Liver (tissue), 9 donors: ENCODE measurements around the gene P2RY14. TPM values are rescaled to one million over a fixed set of nuclear protein-coding genes. Genes with fewer than 3 reads are reported as not detected.

Experiments used
- DNase-seq: peaks from one replicate; pipeline ENCODE4 v3.0.0-alpha.2; 2017; ENCODE audit warnings: low spot score
- H3K27ac ChIP-seq, 2 donors: one replicate each; pipeline ENCODE4 v1.7.0; 2013; ENCODE audit warnings: inconsistent platforms in 2 of 2, low read length in 2 of 2, control low read depth in 1 of 2, low read depth in 1 of 2, mild to moderate bottlenecking in 1 of 2
- H3K27me3 ChIP-seq, 4 donors: one replicate each; pipeline versions ENCODE4 v1.6.1 to v1.7.0; 2013; ENCODE audit warnings: low read length in 3 of 4, inconsistent platforms in 1 of 4, mild to moderate bottlenecking in 1 of 4, moderate library complexity in 1 of 4; ENCODE audit not compliant: control insufficient read depth in 4 of 4, insufficient read depth in 4 of 4
- H3K36me3 ChIP-seq, 4 donors: one replicate each; pipeline versions ENCODE4 v1.6.1 to v1.7.0; 2013; ENCODE audit warnings: low read length in 3 of 4, mild to moderate bottlenecking in 3 of 4, low read depth in 1 of 4, moderate library complexity in 1 of 4; ENCODE audit not compliant: control insufficient read depth in 4 of 4, insufficient read depth in 3 of 4
- H3K4me1 ChIP-seq, 4 donors: one replicate each; pipeline versions ENCODE4 v1.6.1 to v1.7.0; 2013; ENCODE audit warnings: low read length in 3 of 4, mild to moderate bottlenecking in 3 of 4, moderate library complexity in 1 of 4; ENCODE audit not compliant: control insufficient read depth in 4 of 4, insufficient read depth in 4 of 4
- H3K4me3 ChIP-seq, 3 donors: one replicate each; pipeline versions ENCODE4 v1.6.1 to v1.7.0; 2013; ENCODE audit warnings: low read length in 3 of 3, control low read depth in 1 of 3, low read depth in 1 of 3, mild to moderate bottlenecking in 1 of 3
- H3K9ac ChIP-seq, 2 donors: one replicate each; pipeline ENCODE4 v1.7.0; 2013; ENCODE audit warnings: low read length in 2 of 2, mild to moderate bottlenecking in 2 of 2, moderate library complexity in 2 of 2, control low read depth in 1 of 2, low read depth in 1 of 2
- H3K9me3 ChIP-seq, 4 donors: one replicate each; pipeline versions ENCODE4 v1.6.1 to v1.7.0; 2013; ENCODE audit warnings: low read length in 3 of 4; ENCODE audit not compliant: control insufficient read depth in 4 of 4
- EGR1 ChIP-seq, 2 donors: IDR thresholded peaks; 2 replicates each; pipeline ENCODE4 v1.6.1; 2016 to 2018; ENCODE audit warnings: antibody characterized with exemption in 2 of 2, low read depth in 2 of 2
- FOXA1 ChIP-seq: IDR thresholded peaks from 2 replicates; pipeline ENCODE4 v1.6.1; 2016; ENCODE audit warnings: antibody characterized with exemption
- FOXA2 ChIP-seq: IDR thresholded peaks from 2 replicates; pipeline ENCODE4 v1.6.1; 2016; ENCODE audit warnings: antibody characterized with exemption
- GABPA ChIP-seq, 2 donors: IDR thresholded peaks in 1 of 2; conservative IDR thresholded peaks in 1 of 2; 2 replicates each; pipeline ENCODE4 v1.6.1; 2016; ENCODE audit warnings: antibody characterized with exemption in 2 of 2, mild to moderate bottlenecking in 1 of 2, moderate library complexity in 1 of 2
- HNF4A ChIP-seq, 2 donors: conservative IDR thresholded peaks; 2 replicates each; pipeline ENCODE4 v1.6.1; 2016; ENCODE audit warnings: antibody characterized with exemption in 2 of 2, mild to moderate bottlenecking in 2 of 2
- HNF4G ChIP-seq: IDR thresholded peaks from 2 replicates; pipeline ENCODE4 v1.6.1; 2016; ENCODE audit warnings: antibody characterized with exemption
- JUND ChIP-seq, 2 donors: IDR thresholded peaks; 2 replicates each; pipeline ENCODE4 v1.6.1; 2016; ENCODE audit warnings: antibody characterized with exemption in 2 of 2
- NR2F2 ChIP-seq: IDR thresholded peaks from 2 replicates; pipeline ENCODE4 v1.6.1; 2016; ENCODE audit warnings: antibody characterized with exemption
- RAD21 ChIP-seq, 2 donors: IDR thresholded peaks; 2 replicates each; pipeline ENCODE4 v1.6.1; 2016; ENCODE audit warnings: antibody characterized with exemption in 2 of 2, mild to moderate bottlenecking in 2 of 2
- RXRA ChIP-seq, 2 donors: IDR thresholded peaks; 2 replicates each; pipeline ENCODE4 v1.6.1; 2017 to 2018; ENCODE audit warnings: antibody characterized with exemption in 2 of 2, mild to moderate bottlenecking in 1 of 2
- SP1 ChIP-seq: IDR thresholded peaks from 2 replicates; pipeline ENCODE4 v1.6.1; 2018; ENCODE audit warnings: antibody characterized with exemption, mild to moderate bottlenecking
- TAF1 ChIP-seq: conservative IDR thresholded peaks from 2 replicates; pipeline ENCODE4 v1.6.1; 2016; ENCODE audit warnings: antibody characterized with exemption, mild to moderate bottlenecking
- YY1 ChIP-seq: IDR thresholded peaks from 2 replicates; pipeline ENCODE4 v1.6.1; 2016; ENCODE audit warnings: antibody characterized with exemption, mild to moderate bottlenecking
- WGBS: extraction: QIAGEN DNeasy Blood & Tissue Kit; methylation state at CpG from one replicate; pipeline ENCODE4 v1.1.7; 2013; 5-methylcytosine and 5-hydroxymethylcytosine counted together
- polyA plus RNA-seq, 2 donors: library from polyadenylated mRNA; stranded (reverse) in 1 of 2; unstranded in 1 of 2; fragments of 200-250 nt in 1 of 2; fragments of >200 nt in 1 of 2; fragmentation: Nextera tagmentation in 1 of 2; extraction: Ambion mirVana in 1 of 2; gene quantifications; one replicate each; pipeline versions ENCODE4 v1.2.1 to v1.2.3, GENCODE V29; 2013 to 2015
- total RNA-seq, 2 donors: library from RNA; depleted of rRNA; stranded (reverse); fragments of >200 nt; gene quantifications; one replicate each; pipeline ENCODE4 v1.2.3, GENCODE V29; 2014
- TF ChIP-seq, protein P1 (sequence below): IDR thresholded peaks from 2 replicates; pipeline ENCODE4 v1.6.1; 2016; ENCODE audit warnings: antibody characterized with exemption
- TF ChIP-seq, protein P2 (sequence below): IDR thresholded peaks from 2 replicates; pipeline ENCODE4 v1.6.1; 2016; ENCODE audit warnings: antibody characterized with exemption
- TF ChIP-seq, protein P3 (sequence below): IDR thresholded peaks from 2 replicates; pipeline ENCODE4 v1.6.1; 2016; ENCODE audit warnings: antibody characterized with exemption, mild to moderate bottlenecking
- TF ChIP-seq, protein P4 (sequence below): fragments of 150-350 bp; IDR thresholded peaks from 2 replicates; pipeline ENCODE4 v1.5.1; 2017; ENCODE audit warnings: improper control_type of control experiment, low read depth, low read length; ENCODE audit not compliant: missing input control
- TF ChIP-seq, protein P5 (sequence below): IDR thresholded peaks from 2 replicates; pipeline ENCODE4 v1.6.1; 2016; ENCODE audit warnings: antibody characterized with exemption
- donor health status: healthy.
- donor health status: healthy.
- donor health status: healthy.
- donor health status: healthy.
- donor health status: healthy.

P2RY14 gene
- total and polyA plus RNA-seq, 4 donors, result 0.10 to 0.37 (median 0.22) TPM

DNA sequence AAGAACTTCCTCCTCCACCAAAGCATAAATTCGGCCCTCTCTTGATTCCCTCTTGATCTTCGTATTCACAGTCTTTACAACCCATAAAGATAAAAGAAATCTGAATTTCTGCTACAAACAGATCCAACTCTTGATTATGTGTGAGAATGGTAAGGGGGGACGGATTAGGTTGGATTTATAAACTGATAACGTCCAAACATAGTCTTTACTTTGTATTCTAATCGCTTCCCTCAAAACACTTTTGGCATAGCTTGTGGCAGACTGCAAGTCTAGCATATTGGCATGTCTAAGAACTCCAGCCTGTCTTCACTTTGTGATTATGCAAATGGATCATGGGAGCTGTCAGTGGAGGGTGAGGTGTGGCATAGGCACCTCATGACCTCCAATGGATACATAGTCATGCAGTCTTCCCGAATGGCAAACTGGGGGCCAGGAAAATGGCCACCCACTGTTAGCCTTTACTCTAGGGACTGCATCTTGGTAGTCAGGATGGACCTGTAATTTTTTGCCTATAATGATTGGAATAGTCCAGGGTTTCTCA is 51.0 kb downstream of the P2RY14 start:
- Histone ChIP-seq H3K27ac (no peak overlapping the region), H3K4me1 (peaks cover 6 to 27% (median 16%) of the 10 kb centered on the region in 4 donors), H3K27me3 (no peaks in the 10 kb centered on the region), H3K4me3 (no peak overlapping the region), H3K9ac (no peak overlapping the region), H3K9me3 (no peaks in the 10 kb centered on the region), H3K36me3 (no peaks in the 10 kb centered on the region)
- no peak for TF ChIP-seq NR2F2
- no peak for TF ChIP-seq RAD21 (IDR thresholded peaks at IDR 0.05)
- no peak for TF ChIP-seq EGR1 (IDR thresholded peaks at IDR 0.05; ENCODE audit: low read depth in 2 of 2)
- TF ChIP-seq, protein P1, sequence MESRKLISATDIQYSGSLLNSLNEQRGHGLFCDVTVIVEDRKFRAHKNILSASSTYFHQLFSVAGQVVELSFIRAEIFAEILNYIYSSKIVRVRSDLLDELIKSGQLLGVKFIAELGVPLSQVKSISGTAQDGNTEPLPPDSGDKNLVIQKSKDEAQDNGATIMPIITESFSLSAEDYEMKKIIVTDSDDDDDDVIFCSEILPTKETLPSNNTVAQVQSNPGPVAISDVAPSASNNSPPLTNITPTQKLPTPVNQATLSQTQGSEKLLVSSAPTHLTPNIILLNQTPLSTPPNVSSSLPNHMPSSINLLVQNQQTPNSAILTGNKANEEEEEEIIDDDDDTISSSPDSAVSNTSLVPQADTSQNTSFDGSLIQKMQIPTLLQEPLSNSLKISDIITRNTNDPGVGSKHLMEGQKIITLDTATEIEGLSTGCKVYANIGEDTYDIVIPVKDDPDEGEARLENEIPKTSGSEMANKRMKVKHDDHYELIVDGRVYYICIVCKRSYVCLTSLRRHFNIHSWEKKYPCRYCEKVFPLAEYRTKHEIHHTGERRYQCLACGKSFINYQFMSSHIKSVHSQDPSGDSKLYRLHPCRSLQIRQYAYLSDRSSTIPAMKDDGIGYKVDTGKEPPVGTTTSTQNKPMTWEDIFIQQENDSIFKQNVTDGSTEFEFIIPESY, result no peak
- TF ChIP-seq, protein P2, sequence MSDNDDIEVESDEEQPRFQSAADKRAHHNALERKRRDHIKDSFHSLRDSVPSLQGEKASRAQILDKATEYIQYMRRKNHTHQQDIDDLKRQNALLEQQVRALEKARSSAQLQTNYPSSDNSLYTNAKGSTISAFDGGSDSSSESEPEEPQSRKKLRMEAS, result no peak
- TF ChIP-seq JUND (IDR thresholded peaks at IDR 0.05), result no peak
- TF ChIP-seq GABPA (IDR thresholded peaks at IDR 0.05 in 1 of 2, conservative IDR thresholded peaks at IDR 0.05 in 1 of 2), result no peak
- TF ChIP-seq, protein P3, sequence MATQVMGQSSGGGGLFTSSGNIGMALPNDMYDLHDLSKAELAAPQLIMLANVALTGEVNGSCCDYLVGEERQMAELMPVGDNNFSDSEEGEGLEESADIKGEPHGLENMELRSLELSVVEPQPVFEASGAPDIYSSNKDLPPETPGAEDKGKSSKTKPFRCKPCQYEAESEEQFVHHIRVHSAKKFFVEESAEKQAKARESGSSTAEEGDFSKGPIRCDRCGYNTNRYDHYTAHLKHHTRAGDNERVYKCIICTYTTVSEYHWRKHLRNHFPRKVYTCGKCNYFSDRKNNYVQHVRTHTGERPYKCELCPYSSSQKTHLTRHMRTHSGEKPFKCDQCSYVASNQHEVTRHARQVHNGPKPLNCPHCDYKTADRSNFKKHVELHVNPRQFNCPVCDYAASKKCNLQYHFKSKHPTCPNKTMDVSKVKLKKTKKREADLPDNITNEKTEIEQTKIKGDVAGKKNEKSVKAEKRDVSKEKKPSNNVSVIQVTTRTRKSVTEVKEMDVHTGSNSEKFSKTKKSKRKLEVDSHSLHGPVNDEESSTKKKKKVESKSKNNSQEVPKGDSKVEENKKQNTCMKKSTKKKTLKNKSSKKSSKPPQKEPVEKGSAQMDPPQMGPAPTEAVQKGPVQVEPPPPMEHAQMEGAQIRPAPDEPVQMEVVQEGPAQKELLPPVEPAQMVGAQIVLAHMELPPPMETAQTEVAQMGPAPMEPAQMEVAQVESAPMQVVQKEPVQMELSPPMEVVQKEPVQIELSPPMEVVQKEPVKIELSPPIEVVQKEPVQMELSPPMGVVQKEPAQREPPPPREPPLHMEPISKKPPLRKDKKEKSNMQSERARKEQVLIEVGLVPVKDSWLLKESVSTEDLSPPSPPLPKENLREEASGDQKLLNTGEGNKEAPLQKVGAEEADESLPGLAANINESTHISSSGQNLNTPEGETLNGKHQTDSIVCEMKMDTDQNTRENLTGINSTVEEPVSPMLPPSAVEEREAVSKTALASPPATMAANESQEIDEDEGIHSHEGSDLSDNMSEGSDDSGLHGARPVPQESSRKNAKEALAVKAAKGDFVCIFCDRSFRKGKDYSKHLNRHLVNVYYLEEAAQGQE, result no peak
- TF ChIP-seq RXRA (IDR thresholded peaks at IDR 0.05), result no peak
- TF ChIP-seq HNF4G, result no peak
- no peak for DNase-seq
- 76% methylated on average over 6 of the region's 6 CpGs for WGBS

DNA sequence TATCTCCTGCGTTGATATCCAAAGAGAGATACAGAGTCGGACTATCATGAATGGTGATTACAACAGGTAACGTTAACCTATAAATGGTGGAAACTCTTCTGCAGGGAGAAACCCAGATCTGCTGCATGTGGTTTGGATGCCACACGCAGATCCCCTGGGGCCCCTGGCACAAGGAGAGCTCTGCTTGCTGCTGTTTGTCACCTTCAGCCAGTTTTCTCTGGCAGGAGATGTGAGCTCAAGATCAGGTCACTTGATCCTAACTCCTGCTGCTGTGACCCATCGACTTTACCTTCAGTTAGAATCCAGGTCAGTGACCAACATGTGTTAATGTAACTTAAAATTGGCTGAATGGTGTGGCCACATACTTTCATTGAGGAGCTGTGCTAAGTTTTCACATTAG is 51.5 kb downstream of the P2RY14 start:
- WGBS, result 79% methylated on average over 5 of the region's 5 CpGs
- H3K9me3 ChIP-seq, result no peaks in the 10 kb centered on the region
- no peaks in the 10 kb centered on the region for H3K27me3 ChIP-seq
- peaks cover 6 to 27% (median 16%) of the 10 kb centered on the region in 4 donors for H3K4me1 ChIP-seq
- no peaks in the 10 kb centered on the region for H3K36me3 ChIP-seq
- H3K4me3 ChIP-seq, result no peak overlapping the region
- no peak overlapping the region for H3K9ac ChIP-seq
- DNase-seq, result no peak
- no peak overlapping the region for H3K27ac ChIP-seq
- TF ChIP-seq HNF4A (conservative IDR thresholded peaks at IDR 0.05), result no peak
- no peak for TF ChIP-seq RXRA (IDR thresholded peaks at IDR 0.05)
- TF ChIP-seq JUND (IDR thresholded peaks at IDR 0.05), result no peak
- TF ChIP-seq TAF1, result no peak
- TF ChIP-seq, protein P4, sequence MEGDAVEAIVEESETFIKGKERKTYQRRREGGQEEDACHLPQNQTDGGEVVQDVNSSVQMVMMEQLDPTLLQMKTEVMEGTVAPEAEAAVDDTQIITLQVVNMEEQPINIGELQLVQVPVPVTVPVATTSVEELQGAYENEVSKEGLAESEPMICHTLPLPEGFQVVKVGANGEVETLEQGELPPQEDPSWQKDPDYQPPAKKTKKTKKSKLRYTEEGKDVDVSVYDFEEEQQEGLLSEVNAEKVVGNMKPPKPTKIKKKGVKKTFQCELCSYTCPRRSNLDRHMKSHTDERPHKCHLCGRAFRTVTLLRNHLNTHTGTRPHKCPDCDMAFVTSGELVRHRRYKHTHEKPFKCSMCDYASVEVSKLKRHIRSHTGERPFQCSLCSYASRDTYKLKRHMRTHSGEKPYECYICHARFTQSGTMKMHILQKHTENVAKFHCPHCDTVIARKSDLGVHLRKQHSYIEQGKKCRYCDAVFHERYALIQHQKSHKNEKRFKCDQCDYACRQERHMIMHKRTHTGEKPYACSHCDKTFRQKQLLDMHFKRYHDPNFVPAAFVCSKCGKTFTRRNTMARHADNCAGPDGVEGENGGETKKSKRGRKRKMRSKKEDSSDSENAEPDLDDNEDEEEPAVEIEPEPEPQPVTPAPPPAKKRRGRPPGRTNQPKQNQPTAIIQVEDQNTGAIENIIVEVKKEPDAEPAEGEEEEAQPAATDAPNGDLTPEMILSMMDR, result no peak
- TF ChIP-seq, protein P3, result no peak
- no peak for TF ChIP-seq SP1
- TF ChIP-seq FOXA1, result no peak
- no peak for TF ChIP-seq FOXA2
- TF ChIP-seq EGR1 (IDR thresholded peaks at IDR 0.05; ENCODE audit: low read depth in 2 of 2), result no peak
- TF ChIP-seq, protein P5, sequence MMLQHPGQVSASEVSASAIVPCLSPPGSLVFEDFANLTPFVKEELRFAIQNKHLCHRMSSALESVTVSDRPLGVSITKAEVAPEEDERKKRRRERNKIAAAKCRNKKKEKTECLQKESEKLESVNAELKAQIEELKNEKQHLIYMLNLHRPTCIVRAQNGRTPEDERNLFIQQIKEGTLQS, result no peak
- no peak for TF ChIP-seq RAD21 (IDR thresholded peaks at IDR 0.05)
- TF ChIP-seq GABPA (IDR thresholded peaks at IDR 0.05 in 1 of 2, conservative IDR thresholded peaks at IDR 0.05 in 1 of 2), result no peak
- no peak for TF ChIP-seq YY1
- TF ChIP-seq, protein P2, result no peak
